ENCODE results near the gene NTM.

The NTM gene

DNA sequence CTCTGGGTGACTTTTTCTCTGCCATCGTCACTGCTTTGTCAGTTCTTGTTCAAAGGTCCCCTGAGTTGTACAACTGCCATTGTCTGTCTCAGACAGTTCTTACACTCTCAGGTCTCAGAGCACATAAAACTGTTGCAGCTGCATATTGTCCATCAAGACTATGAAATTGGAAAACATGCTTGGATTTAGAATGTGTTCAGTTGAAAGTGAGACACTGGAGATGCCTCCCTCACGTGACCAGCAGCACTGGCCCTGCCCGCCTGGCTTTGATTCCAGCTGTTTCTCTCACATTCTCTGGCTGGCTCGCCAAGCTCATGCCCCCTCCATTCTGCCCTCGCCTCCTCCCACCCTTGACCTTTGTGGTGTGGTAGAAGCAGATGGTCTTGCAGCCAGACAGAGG is 244.2 kb downstream of the NTM start:
- no peak overlapping the region for H3K27ac ChIP-seq
- no peaks in the 10 kb centered on the region for H3K36me3 ChIP-seq
- no peak for DNase-seq
- TF ChIP-seq, protein P1, sequence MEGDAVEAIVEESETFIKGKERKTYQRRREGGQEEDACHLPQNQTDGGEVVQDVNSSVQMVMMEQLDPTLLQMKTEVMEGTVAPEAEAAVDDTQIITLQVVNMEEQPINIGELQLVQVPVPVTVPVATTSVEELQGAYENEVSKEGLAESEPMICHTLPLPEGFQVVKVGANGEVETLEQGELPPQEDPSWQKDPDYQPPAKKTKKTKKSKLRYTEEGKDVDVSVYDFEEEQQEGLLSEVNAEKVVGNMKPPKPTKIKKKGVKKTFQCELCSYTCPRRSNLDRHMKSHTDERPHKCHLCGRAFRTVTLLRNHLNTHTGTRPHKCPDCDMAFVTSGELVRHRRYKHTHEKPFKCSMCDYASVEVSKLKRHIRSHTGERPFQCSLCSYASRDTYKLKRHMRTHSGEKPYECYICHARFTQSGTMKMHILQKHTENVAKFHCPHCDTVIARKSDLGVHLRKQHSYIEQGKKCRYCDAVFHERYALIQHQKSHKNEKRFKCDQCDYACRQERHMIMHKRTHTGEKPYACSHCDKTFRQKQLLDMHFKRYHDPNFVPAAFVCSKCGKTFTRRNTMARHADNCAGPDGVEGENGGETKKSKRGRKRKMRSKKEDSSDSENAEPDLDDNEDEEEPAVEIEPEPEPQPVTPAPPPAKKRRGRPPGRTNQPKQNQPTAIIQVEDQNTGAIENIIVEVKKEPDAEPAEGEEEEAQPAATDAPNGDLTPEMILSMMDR (IDR thresholded peaks at IDR 0.05; ENCODE audit: low read depth, low read length), result no peak
- H3K9me3 ChIP-seq (ENCODE audit: severe bottlenecking), result no peaks in the 10 kb centered on the region
- H3K4me3 ChIP-seq (ENCODE audit: low read depth, low read length), result no peak overlapping the region
- no peaks in the 10 kb centered on the region for H3K27me3 ChIP-seq (ENCODE audit: insufficient read depth, low read depth, severe bottlenecking)

DNA sequence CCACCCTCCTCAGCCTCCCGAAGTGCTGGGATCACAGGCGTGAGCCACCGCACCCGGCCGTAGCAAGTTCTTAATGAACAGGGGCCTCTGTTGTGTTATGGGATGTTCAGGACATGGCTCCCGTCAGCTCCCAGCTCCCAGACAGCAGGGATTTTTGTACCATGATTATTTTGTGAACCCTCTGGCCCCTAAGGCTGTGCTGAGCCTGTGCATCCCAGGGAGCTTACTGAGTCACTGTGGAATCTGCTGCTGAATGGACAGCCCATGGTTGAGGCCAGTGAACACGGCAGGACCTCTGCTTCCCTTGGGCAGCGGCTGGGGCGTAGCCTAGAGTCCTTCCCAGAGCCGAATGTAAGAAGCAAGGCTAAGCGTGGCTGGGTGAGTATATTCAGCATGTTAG is 245.2 kb downstream of the NTM start:
- Histone ChIP-seq H3K36me3 (no peaks in the 10 kb centered on the region), H3K4me3 (ENCODE audit: low read depth, low read length) (no peak overlapping the region), H3K27ac (no peak overlapping the region), H3K9me3 (ENCODE audit: severe bottlenecking) (no peaks in the 10 kb centered on the region), H3K27me3 (ENCODE audit: insufficient read depth, low read depth, severe bottlenecking) (no peaks in the 10 kb centered on the region)
- TF ChIP-seq, protein P1 (IDR thresholded peaks at IDR 0.05; ENCODE audit: low read depth, low read length), result no peak
- no peak for DNase-seq

DNA sequence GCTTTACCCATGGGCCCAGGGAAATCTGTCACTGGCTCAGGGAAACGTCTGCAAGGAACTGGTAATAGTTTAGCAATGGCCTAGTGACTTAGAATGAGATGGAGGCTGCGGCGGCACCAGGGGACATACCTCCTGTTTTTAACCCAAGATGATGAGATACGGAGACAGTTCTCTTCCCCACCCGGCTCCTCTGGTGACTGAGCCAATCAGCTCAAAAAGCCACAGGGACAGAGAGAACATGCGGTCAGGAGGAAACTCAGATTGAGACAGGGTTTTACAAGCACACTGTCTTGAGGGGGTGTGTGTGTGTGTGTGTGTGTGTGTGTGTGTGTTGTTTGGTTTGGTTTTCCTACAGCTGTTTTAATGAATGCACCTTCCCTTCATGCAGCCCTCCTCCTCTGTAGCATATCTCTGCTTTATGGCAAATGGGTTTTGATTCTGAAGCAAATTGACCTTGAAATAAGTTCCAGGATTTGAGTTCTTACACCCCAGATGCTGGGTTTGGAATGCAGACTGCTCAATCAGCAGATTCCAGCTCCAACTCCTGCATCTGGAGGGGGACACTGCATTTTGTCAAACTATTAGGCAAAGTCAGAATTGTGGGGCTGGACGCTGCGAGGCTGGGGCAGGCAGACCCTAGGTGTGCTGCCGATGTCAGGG is 246.2 kb downstream of the NTM start:
- Histone ChIP-seq H3K4me3 (ENCODE audit: low read depth, low read length) (no peak overlapping the region), H3K27me3 (ENCODE audit: insufficient read depth, low read depth, severe bottlenecking) (no peaks in the 10 kb centered on the region), H3K36me3 (no peaks in the 10 kb centered on the region), H3K27ac (no peak overlapping the region), H3K9me3 (ENCODE audit: severe bottlenecking) (no peaks in the 10 kb centered on the region)
- TF ChIP-seq, protein P1 (IDR thresholded peaks at IDR 0.05; ENCODE audit: low read depth, low read length), result no peak
- DNase-seq, result no peak

DNA sequence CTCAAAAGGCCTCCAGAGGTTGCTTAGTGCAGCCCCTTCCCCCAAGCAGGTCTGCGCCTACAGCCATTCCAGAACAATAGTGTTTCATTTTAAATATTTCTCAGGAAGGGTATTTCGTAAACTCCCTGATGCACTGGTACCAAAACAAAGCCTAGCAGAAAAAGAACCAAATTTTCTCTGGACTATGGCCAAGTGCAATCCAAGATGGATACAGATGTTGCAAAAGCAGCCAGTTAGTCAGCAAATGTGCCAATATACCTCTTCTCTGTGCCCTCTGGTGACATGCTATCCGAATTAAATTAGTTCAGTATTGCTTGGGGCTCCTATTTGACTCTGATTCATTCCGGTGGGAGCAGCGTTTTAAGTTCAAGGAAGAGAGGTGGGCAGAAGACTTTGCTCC is 247.8 kb downstream of the NTM start:
- DNase-seq, result no peak
- H3K27ac ChIP-seq, result no peak overlapping the region

DNA sequence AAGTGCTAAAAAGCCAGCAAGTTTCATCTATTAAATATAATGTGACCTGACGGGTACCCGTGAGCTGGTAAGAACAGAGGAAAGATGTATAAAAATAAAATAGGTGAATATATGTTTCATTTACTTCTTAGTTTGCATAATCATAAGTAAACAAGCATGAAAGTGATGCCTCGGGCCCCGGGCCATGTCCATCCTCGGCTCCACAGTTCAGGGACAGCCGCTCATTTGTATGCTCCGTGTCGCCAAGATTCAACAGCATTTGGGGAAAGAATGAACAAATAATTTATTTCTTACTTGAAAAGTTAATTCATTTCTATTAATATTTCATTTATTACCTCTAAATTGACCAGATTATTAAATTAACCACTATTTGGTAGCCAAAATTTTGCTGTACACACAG is 251.8 kb downstream of the NTM start:
- no peaks in the 10 kb centered on the region for H3K9me3 ChIP-seq (ENCODE audit: severe bottlenecking)
- no peak overlapping the region for H3K27ac ChIP-seq
- TF ChIP-seq, protein P1 (IDR thresholded peaks at IDR 0.05; ENCODE audit: low read depth, low read length), result no peak
- DNase-seq, result no peak
- H3K36me3 ChIP-seq, result no peaks in the 10 kb centered on the region
- no peak overlapping the region for H3K4me3 ChIP-seq (ENCODE audit: low read depth, low read length)
- no peaks in the 10 kb centered on the region for H3K27me3 ChIP-seq (ENCODE audit: insufficient read depth, low read depth, severe bottlenecking)

More for the DNA sequence above, 247.8 kb downstream of the NTM start:
- H3K9me3 ChIP-seq (ENCODE audit: severe bottlenecking), result no peaks in the 10 kb centered on the region
- H3K4me3 ChIP-seq (ENCODE audit: low read depth, low read length), result no peak overlapping the region
- TF ChIP-seq, protein P1 (IDR thresholded peaks at IDR 0.05; ENCODE audit: low read depth, low read length), result no peak
- H3K36me3 ChIP-seq, result no peaks in the 10 kb centered on the region
- no peaks in the 10 kb centered on the region for H3K27me3 ChIP-seq (ENCODE audit: insufficient read depth, low read depth, severe bottlenecking)

DNA sequence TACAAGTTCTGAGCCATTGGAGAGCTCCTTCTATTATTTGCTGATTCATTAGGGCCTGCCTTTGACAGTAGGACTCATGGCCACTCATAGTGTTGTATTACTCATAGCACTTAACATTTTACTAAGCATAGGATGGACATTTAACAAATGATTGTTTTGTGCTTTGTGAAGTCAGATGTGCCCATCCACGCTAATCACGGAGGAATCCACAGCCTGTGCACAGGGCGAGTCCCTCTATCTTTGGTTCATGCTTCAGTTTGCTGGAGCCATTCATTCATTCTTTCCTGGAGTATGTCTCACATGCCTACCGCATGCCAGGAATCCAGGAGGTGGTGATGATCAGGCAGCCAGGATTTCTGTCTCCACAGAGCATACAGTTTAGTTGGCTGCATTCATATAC is 254.1 kb downstream of the NTM start:
- Histone ChIP-seq H3K4me3 (ENCODE audit: low read depth, low read length) (no peak overlapping the region), H3K27ac (no peak overlapping the region), H3K36me3 (no peaks in the 10 kb centered on the region), H3K9me3 (ENCODE audit: severe bottlenecking) (no peaks in the 10 kb centered on the region), H3K27me3 (ENCODE audit: insufficient read depth, low read depth, severe bottlenecking) (no peaks in the 10 kb centered on the region)
- TF ChIP-seq, protein P1 (IDR thresholded peaks at IDR 0.05; ENCODE audit: low read depth, low read length), result no peak
- no peak for DNase-seq

All from WERI-Rb-1 (cell line).